Measurements from ENCODE around the gene ENTPD6.
"Not testable (repeated sequence)": the region's sequence is repeated elsewhere in the genome, so short reads cannot be mapped to it uniquely, and the experiment has no call there.

ENTPD6 gene

DNA sequence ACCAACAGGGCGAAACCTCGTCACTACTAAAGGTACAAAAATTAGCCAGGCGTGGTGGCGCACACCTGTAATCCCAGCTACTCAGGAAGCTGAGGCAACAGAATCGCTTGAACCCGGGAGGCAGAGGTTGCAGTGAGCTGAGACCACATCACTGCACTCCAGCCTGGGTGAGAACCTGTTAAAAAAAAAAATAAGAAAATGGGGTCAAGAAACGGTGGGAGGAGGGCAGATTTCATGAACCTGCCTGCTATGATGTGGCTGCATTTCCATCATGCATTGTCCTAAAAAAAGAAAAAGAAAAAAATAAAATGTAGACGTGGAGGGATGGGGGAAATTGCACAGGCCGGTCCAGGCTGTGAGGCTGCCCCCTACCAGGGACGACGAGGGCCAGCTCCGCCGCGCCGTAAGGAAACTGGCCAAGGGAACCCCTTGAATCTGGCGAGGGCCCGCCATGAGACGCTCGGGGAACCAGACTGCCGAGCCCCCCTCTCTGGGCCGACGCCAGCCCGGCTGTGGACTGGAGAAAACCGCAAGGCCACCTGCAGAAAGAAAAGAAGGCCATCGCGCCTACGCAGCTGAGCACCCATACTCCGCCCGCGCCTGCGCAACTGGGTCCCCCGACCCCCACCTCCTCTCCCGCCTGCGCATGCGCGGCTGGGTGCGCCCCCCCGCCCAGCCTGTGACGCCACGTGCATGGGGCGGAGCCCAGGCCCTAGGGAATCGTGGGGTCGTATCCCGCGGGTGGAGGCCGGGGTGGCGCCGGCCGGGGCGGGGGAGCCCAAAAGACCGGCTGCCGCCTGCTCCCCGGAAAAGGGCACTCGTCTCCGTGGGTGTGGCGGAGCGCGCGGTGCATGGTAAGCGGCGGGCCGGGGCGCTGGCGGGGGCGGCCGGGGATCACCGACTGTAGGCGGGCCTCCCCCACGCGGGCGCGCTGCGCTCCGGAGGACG, at the start of gene ENTPD6:
Gene ENTPD6, plus strand, starts transcription at position 699 of the 948 bp plus-strand sequence. CDS start 10,825 bp downstream, outside the sequence.
- peak; percentile 96 for DNase-seq
- peak; percentile 85 for ATAC-seq

GRCh38 chr20:25146976-25147375, 48.5 kb upstream of the ENTPD6 start:
- no peak for ATAC-seq

DNA sequence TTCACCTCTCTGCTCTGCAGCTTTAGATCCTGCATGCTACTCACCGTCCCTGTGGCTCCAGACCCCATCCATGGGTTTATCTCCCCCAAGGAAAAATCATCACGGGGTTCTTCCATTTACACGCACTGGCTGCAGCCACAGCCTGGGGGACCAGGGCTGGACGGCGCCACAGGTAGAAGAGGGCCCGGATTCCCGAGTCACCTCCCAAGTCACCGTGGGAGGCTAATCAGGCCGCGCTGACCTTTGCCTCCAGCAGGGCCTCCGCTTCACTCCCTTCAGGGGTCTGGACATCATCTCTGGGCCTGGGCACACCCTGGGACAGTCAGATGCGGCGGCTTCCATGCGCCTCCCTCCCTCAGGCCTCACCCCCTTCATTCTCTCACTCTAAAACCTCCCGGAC, 47.8 kb upstream of the ENTPD6 start:
- no peak for DNase-seq
- ATAC-seq = no peak

More at GRCh38 chr20:25146976-25147375, 48.5 kb upstream of the ENTPD6 start:
- no peak for DNase-seq

DNA sequence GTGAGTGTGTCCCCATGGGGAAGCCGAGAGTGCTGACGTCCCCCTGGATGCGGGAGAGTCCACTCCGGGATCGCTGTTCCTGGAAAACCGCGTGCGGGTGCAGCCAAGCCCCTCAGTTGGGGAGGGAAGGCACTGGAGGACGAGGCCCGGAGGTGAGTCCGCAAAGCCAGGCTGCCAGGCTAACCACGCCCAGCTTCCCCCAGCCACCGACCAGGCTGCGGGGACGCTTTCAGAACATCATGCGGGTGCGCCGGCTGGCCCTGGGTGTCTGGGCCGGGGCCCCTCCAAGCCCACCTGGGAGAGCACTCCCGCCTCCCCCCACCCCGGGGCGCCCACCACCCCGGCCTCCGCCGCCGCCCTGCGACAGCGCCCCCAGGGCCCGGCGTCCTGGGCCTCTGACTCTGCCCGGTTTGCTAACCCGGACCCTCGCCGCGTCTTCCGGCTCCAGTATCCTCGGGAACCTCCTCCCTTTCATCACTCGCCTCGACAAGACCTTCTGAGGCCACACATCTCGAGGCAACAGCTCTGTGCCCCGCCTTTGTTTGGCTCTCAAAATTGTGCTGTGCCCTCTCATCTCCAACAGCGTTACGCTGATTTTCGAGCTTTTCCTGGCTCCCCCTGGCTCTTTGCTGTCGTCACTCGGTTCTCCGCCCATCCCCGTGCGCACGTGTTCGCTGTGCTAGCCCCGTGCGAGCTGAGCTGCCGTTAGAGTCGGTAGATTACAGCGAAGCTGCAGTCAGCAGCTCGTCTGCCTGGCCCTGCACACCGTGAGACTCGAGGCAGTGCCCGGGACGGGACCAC, 47.1 kb upstream of the ENTPD6 start:
- ATAC-seq (peak; percentile 68), DNase-seq (peak; percentile 64)

DNA sequence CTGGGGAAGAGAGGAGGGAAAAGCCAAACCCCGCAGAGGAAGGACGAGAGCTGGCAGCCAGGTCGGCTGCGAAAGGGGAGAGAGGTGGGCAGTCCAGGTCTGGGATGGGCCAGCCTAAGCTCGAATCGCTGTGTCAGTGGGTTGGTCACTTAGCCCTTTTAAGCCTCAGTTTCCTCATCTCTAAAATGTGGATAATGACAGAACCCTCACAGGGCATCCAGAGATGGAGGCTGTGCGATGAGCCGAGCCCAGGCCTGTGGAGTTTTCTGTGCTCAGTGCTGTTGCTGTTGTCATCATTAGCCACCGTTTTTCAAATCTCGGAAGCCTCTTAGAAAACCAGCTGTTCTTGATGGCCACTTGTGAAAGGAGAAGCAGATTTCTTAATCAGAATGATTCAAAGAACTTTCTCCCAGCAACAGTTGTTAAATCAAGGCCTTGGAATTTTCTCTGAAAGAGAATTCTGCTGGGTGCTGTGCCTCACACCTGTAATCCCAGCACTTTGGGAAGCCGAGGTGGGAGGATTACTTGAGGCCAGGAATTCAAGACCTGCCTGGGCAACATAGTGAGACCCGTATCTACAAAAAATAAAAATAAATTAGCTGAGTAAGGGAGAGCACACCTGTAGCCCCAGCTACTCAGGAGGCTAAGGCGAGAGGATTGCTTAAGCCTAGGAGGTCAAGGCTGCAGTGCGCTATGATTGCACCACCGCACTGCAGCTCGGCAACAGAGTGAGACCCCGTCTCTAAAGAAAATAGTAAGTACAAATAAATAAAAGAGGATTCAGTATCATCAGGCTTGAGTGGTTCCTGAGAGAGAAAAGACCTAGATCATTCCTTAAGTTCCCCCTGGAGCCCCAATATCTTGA, 46.3 kb upstream of the ENTPD6 start:
- ATAC-seq = no peak

DNA sequence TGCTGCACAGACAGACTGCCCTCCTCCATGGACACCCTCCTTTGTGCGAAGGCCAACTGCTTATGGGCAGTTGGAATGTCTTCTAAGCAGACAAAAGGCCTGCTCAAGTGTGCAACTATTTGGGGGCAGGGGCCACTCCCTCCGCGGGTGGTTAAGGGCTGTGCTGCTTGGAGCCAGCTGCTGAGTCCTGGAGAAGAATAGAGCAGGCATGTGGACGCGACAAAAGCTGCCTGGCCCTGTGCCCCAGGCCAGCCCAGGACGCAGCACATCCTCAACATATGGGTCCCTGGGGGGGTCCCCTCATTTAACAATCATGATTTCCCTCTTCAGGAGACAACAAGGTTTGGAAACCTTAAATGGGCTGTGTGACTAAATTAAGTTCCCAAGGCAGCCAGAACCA, 45.5 kb upstream of the ENTPD6 start:
- ATAC-seq (no peak), DNase-seq (no peak)

More for the DNA sequence above, 46.3 kb upstream of the ENTPD6 start:
- no peak for DNase-seq

DNA sequence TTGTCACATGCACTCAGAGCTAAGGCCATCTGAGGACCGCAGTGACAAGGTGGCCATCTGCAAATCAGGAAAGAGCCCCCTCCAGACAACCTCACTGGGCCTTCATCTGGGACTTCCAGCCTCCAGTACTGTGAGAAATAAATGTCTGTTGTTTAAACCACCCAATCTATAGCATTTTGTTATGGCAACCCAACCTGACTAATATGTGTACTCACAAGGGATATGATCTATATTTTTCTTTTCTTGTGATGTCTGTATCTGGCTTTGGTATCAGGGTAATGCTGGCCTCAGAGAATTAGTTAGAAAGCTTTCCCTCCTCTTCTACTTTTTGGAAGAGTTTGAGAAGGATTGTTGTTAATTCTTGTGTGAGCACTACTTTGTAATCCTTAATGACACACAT, 37.5 kb upstream of the ENTPD6 start:
- no peak for ATAC-seq

GRCh38 chr20:25160467-25160866, 35.0 kb upstream of the ENTPD6 start:
- DNase-seq (no peak), ATAC-seq (peak; percentile 95)

More for the DNA sequence above, 37.5 kb upstream of the ENTPD6 start:
- DNase-seq = no peak

DNA sequence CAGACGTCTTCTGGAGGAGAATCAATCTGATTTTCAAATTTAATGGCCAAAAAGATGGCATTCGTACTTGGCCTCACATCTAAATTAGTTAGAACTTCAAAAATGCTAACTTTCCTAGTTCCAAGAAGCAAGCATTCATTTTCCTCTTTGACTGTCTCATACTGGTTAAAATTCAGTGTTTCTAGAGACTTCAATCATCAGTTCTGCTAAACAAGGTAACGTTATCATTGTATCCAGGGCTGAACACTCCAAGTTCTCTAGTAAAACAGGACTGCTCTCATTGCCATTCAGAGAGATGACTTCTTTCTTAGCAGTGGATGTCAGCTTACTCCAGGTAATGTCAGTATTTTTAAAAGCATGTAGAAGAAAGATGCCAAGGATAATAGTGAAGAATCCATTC, 34.6 kb upstream of the ENTPD6 start:
- DNase-seq (no peak), ATAC-seq (peak; percentile 60)

GRCh38 chr20:25165128-25165527, 30.4 kb upstream of the ENTPD6 start:
- ATAC-seq (no peak), DNase-seq (no peak)

- not testable (repeated sequence) for DNase-seq, ATAC-seq
Observed at GRCh38 chr20:25166105-25166782, 29.3 kb upstream of the ENTPD6 start.

- ATAC-seq (peak; percentile 52), DNase-seq (no peak)
Observed at GRCh38 chr20:25173321-25173720, 22.2 kb upstream of the ENTPD6 start.

GRCh38 chr20:25173886-25174308, 21.6 kb upstream of the ENTPD6 start:
- DNase-seq (no peak), ATAC-seq (peak; percentile 66)

- ATAC-seq = no peak
Observed at GRCh38 chr20:25176184-25176583, 19.3 kb upstream of the ENTPD6 start.

DNA sequence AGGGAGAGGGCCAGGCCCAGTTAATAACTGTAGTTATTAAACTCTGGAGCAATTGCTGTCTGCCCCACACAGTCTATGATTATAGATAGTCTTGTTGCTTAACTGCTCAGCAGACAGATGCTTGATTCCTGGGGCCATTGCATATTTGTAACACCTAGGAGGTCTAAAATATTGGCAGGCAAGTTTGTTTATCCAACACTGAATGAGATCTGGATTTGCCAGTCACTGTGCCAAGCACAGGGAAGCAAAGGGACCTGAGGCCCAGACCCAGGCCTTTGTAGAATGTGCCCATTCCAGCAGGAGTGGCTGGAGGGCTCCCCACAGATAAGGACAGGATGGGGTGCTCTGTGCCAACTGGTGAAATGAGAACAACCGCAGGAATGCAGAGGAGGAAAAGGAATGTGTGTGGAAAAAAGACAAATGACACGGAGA, 17.6 kb upstream of the ENTPD6 start:
- ATAC-seq = no peak
- DNase-seq = no peak

More at GRCh38 chr20:25176184-25176583, 19.3 kb upstream of the ENTPD6 start:
- DNase-seq = no peak

- no peak for DNase-seq
- peak; percentile 75 for ATAC-seq
Observed at GRCh38 chr20:25178563-25179438, 16.7 kb upstream of the ENTPD6 start.

DNA sequence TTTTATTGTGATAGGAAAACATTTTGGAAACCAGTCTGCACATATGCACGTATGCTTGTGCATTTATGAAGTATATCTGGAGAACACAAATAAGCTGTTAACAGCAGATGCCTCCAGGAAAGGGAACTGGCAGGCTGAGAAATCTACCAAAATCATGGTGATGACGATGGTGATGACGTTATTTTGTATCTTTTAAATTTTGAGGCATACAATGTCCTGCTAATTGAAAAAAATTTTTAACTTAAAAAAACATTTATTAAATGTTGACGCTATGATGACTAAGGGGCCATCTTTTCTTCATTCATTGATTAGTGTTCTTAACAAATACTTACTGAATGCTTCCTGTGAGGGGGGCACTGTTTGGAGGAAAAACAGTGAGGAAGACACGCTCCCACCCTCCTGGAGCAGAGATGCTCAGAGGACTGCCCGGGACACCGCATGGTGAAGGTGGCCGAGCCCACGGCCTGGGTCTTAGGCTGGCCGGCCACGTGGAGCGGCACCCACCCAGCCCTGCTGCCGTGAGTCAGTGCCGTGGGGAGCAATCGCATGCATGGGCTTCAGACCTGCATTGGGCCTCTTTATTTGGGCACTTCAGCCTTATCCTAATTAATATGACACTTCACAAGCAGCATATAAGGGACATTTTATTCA, 15.9 kb upstream of the ENTPD6 start:
- DNase-seq = no peak
- no peak for ATAC-seq

DNA sequence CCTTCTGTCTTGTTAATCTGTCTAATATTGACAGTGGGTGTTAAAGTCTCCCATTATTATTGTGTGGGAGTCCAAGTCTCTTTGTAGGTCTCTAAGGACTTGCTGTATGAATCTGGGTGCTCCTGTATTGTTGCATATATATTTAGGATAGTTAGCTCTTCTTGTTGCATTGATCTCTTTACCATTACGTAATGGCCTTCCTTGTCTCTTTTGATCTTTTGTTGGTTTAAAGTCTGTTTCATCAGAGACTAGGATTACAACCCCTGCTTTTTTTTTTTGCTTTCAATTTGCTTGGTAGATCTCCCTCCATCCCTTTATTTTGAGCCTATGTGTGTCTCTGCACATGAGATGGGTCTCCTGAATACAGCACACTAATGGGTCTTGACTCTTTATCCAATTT, 11.1 kb upstream of the ENTPD6 start:
- not testable (repeated sequence) for DNase-seq, ATAC-seq

- ATAC-seq (no peak), DNase-seq (no peak)
Observed at GRCh38 chr20:25187220-25187619, 8.3 kb upstream of the ENTPD6 start.

DNA sequence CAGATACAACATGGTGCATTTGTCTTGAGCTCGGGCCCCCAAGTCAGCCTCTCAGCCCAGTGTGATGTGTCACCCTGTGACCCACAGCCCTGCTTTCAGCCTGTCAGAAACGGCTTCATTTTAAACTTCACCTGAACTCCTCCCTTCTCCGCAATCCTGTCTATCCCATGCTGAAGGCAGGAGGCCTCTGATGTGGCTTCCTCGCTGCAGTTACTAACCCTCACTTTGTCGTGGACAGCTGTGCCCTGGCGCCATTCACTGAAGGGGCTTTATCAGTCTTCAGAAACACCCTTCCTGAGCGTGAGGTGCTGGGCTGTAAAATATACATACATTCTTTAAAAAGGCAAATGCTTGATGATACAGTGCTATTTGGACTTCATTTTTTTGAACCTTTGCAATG, 7.9 kb upstream of the ENTPD6 start:
- DNase-seq = no peak
- ATAC-seq = no peak
